ENCODE data around the gene PARL.

PARL gene

GRCh38 chr3:183885766-183886165 is 1.1 kb upstream of the PARL start:
- TF ChIP-seq TAF1 (IDR thresholded peaks at IDR 0.05; ENCODE audit: low read depth) (no peak), FOXM1 (IDR thresholded peaks at IDR 0.05; ENCODE audit: borderline replicate concordance, low read depth) (no peak), NFIC (IDR thresholded peaks at IDR 0.05) (no peak), ZBTB7A (IDR thresholded peaks at IDR 0.05; ENCODE audit: low read depth) (no peak), USF1 (IDR thresholded peaks at IDR 0.05) (no peak), EGR1 (IDR thresholded peaks at IDR 0.05) (no peak), EP300 (IDR thresholded peaks at IDR 0.05; ENCODE audit: borderline replicate concordance) (no peak), MAX (IDR thresholded peaks at IDR 0.05) (no peak), RAD21 (IDR thresholded peaks at IDR 0.05; ENCODE audit: low read depth) (no peak), TCF12 (IDR thresholded peaks at IDR 0.05; ENCODE audit: low read depth) (no peak)

GRCh38 chr3:183884097-183884426 is 618 bp downstream of the PARL start:
- TF ChIP-seq EP300 (IDR thresholded peaks at IDR 0.05; ENCODE audit: borderline replicate concordance) (no peak), TEAD4 (IDR thresholded peaks at IDR 0.05) (no peak), NFIC (IDR thresholded peaks at IDR 0.05) (no peak), TAF1 (IDR thresholded peaks at IDR 0.05; ENCODE audit: low read depth) (no peak), CEBPB (IDR thresholded peaks at IDR 0.05) (no peak), MAX (IDR thresholded peaks at IDR 0.05) (no peak), REST (IDR thresholded peaks at IDR 0.05; ENCODE audit: low read depth) (no peak), CREB1 (IDR thresholded peaks at IDR 0.05; ENCODE audit: low read depth) (no peak), TCF12 (IDR thresholded peaks at IDR 0.05; ENCODE audit: low read depth) (no peak), YY1 (IDR thresholded peaks at IDR 0.05; ENCODE audit: low read depth) (no peak), RAD21 (IDR thresholded peaks at IDR 0.05; ENCODE audit: low read depth) (no peak), ZBTB7A (IDR thresholded peaks at IDR 0.05; ENCODE audit: low read depth) (no peak), USF1 (IDR thresholded peaks at IDR 0.05) (no peak), EGR1 (IDR thresholded peaks at IDR 0.05) (no peak), FOXM1 (IDR thresholded peaks at IDR 0.05; ENCODE audit: borderline replicate concordance, low read depth) (no peak)

GRCh38 chr3:183883291-183884096 is 1.2 kb downstream of the PARL start:
- TF ChIP-seq CREB1 (IDR thresholded peaks at IDR 0.05; ENCODE audit: low read depth) (no peak), MAX (IDR thresholded peaks at IDR 0.05) (no peak), FOXM1 (IDR thresholded peaks at IDR 0.05; ENCODE audit: borderline replicate concordance, low read depth) (no peak), USF1 (IDR thresholded peaks at IDR 0.05) (no peak), TAF1 (IDR thresholded peaks at IDR 0.05; ENCODE audit: low read depth) (no peak), TCF12 (IDR thresholded peaks at IDR 0.05; ENCODE audit: low read depth) (no peak), YY1 (IDR thresholded peaks at IDR 0.05; ENCODE audit: low read depth) (no peak), ZBTB7A (IDR thresholded peaks at IDR 0.05; ENCODE audit: low read depth) (no peak), EGR1 (IDR thresholded peaks at IDR 0.05) (no peak), REST (IDR thresholded peaks at IDR 0.05; ENCODE audit: low read depth) (no peak), EP300 (IDR thresholded peaks at IDR 0.05; ENCODE audit: borderline replicate concordance) (no peak), CEBPB (IDR thresholded peaks at IDR 0.05) (no peak), NFIC (IDR thresholded peaks at IDR 0.05) (no peak)

GRCh38 chr3:183880121-183880520 is 4.6 kb downstream of the PARL start:
- TF ChIP-seq REST (IDR thresholded peaks at IDR 0.05; ENCODE audit: low read depth) (no peak), ZBTB7A (IDR thresholded peaks at IDR 0.05; ENCODE audit: low read depth) (no peak), TAF1 (IDR thresholded peaks at IDR 0.05; ENCODE audit: low read depth) (no peak), RAD21 (IDR thresholded peaks at IDR 0.05; ENCODE audit: low read depth) (no peak)
